ENCODE results near the gene SLC38A10. TPM values are rescaled to one million over a fixed set of nuclear protein-coding genes. Genes with fewer than 3 reads are reported as not detected.
A peak's percentile ranks its signal among the peaks of the same experiment; 100 is the strongest.

The SLC38A10 gene
- total and polyA plus RNA-seq, 10 of the 15 experiments (the other 5 are each of a cell fraction or from before 2014, with no cell fraction given), result 0.52 to 67.9 (median 22.1) TPM

GRCh38 chr17:81285179-81285878 is 9.8 kb downstream of the SLC38A10 start (continued):
- TF ChIP-seq NKRF (conservative IDR thresholded peaks at IDR 0.05) (no peak; the same call in 1 of the 2 replicates), RELA (IDR thresholded peaks at IDR 0.05; ENCODE audit: borderline replicate concordance, partially characterized antibody) (no peak), SIX5 (IDR thresholded peaks at IDR 0.05; ENCODE audit: low read depth, low read length, severe bottlenecking) (no peak), FOXM1 (IDR thresholded peaks at IDR 0.05; ENCODE audit: low read depth, low read length) (no peak), TCF3 (IDR thresholded peaks at IDR 0.05; ENCODE audit: borderline replicate concordance, insufficient read depth, low read depth, low read length) (0 out of 2 replicates have a peak, but pooled peaks have one; percentile 27), CHD2 (IDR thresholded peaks at IDR 0.05; ENCODE audit: borderline replicate concordance, low read depth, low read length) (no peak), SMAD5 (IDR thresholded peaks at IDR 0.05; ENCODE audit: low read depth) (0 out of 2 replicates have a peak, but pooled peaks have one; percentile 60), TCF7 (IDR thresholded peaks at IDR 0.05; ENCODE audit: borderline replicate concordance) (no peak), TARDBP (IDR thresholded peaks at IDR 0.05; ENCODE audit: borderline replicate concordance) (no peak), NFIC (IDR thresholded peaks at IDR 0.05; ENCODE audit: low read depth, low read length) (no peak), CREM (IDR thresholded peaks at IDR 0.05; ENCODE audit: low read depth) (no peak), SMARCA5 (IDR thresholded peaks at IDR 0.05) (no peak), SUZ12 (IDR thresholded peaks at IDR 0.05; ENCODE audit: unreplicated experiment) (no peak), POLR2A (IDR thresholded peaks at IDR 0.05; ENCODE audit: low read depth, low read length) (peak; percentile 85), RUNX3 (IDR thresholded peaks at IDR 0.05; ENCODE audit: low read length) (0 out of 2 replicates have a peak, but pooled peaks have one; percentile 49), RAD21 (IDR thresholded peaks at IDR 0.05; ENCODE audit: insufficient read depth, low read depth, low read length) (no peak), BACH1 (IDR thresholded peaks at IDR 0.05; ENCODE audit: borderline replicate concordance) (no peak), MTA3 (IDR thresholded peaks at IDR 0.05; ENCODE audit: borderline replicate concordance, low read length) (no peak)
- TF ChIP-seq, protein P1, sequence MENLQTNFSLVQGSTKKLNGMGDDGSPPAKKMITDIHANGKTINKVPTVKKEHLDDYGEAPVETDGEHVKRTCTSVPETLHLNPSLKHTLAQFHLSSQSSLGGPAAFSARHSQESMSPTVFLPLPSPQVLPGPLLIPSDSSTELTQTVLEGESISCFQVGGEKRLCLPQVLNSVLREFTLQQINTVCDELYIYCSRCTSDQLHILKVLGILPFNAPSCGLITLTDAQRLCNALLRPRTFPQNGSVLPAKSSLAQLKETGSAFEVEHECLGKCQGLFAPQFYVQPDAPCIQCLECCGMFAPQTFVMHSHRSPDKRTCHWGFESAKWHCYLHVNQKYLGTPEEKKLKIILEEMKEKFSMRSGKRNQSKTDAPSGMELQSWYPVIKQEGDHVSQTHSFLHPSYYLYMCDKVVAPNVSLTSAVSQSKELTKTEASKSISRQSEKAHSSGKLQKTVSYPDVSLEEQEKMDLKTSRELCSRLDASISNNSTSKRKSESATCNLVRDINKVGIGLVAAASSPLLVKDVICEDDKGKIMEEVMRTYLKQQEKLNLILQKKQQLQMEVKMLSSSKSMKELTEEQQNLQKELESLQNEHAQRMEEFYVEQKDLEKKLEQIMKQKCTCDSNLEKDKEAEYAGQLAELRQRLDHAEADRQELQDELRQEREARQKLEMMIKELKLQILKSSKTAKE (IDR thresholded peaks at IDR 0.05; ENCODE audit: low read depth, poor library complexity, severe bottlenecking), result no peak
- TF ChIP-seq, protein P2, sequence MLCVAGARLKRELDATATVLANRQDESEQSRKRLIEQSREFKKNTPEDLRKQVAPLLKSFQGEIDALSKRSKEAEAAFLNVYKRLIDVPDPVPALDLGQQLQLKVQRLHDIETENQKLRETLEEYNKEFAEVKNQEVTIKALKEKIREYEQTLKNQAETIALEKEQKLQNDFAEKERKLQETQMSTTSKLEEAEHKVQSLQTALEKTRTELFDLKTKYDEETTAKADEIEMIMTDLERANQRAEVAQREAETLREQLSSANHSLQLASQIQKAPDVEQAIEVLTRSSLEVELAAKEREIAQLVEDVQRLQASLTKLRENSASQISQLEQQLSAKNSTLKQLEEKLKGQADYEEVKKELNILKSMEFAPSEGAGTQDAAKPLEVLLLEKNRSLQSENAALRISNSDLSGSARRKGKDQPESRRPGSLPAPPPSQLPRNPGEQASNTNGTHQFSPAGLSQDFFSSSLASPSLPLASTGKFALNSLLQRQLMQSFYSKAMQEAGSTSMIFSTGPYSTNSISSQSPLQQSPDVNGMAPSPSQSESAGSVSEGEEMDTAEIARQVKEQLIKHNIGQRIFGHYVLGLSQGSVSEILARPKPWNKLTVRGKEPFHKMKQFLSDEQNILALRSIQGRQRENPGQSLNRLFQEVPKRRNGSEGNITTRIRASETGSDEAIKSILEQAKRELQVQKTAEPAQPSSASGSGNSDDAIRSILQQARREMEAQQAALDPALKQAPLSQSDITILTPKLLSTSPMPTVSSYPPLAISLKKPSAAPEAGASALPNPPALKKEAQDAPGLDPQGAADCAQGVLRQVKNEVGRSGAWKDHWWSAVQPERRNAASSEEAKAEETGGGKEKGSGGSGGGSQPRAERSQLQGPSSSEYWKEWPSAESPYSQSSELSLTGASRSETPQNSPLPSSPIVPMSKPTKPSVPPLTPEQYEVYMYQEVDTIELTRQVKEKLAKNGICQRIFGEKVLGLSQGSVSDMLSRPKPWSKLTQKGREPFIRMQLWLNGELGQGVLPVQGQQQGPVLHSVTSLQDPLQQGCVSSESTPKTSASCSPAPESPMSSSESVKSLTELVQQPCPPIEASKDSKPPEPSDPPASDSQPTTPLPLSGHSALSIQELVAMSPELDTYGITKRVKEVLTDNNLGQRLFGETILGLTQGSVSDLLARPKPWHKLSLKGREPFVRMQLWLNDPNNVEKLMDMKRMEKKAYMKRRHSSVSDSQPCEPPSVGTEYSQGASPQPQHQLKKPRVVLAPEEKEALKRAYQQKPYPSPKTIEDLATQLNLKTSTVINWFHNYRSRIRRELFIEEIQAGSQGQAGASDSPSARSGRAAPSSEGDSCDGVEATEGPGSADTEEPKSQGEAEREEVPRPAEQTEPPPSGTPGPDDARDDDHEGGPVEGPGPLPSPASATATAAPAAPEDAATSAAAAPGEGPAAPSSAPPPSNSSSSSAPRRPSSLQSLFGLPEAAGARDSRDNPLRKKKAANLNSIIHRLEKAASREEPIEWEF (IDR thresholded peaks at IDR 0.05; ENCODE audit: insufficient replicate concordance, low read depth, low read length), result no peak
